Fibroblast of skin of back (primary cell): ENCODE results near the gene FSCB. TPM values are rescaled to one million over a fixed set of nuclear protein-coding genes. Genes with fewer than 3 reads are reported as not detected.
"Not testable (repeated sequence)": the region's sequence is repeated elsewhere in the genome, so short reads cannot be mapped to it uniquely, and the experiment has no call there.

ENCODE experiments used
- DNase-seq: peaks from one replicate; pipeline ENCODE4 v3.0.0-alpha.2; 2013
- polyA plus RNA-seq, 2 experiments: library from polyadenylated mRNA; unstranded; fragments of 120-200 nt; gene quantifications; one replicate each; pipeline ENCODE4 v1.2.1, GENCODE V29; 2013; ENCODE audit not compliant: insufficient read length in 2 of 2

FSCB gene
- polyA plus RNA-seq (2013, experiment 1 of 2; ENCODE audit: insufficient read length): not detected
- not detected for polyA plus RNA-seq (2013, experiment 2 of 2; ENCODE audit: insufficient read length)

DNA sequence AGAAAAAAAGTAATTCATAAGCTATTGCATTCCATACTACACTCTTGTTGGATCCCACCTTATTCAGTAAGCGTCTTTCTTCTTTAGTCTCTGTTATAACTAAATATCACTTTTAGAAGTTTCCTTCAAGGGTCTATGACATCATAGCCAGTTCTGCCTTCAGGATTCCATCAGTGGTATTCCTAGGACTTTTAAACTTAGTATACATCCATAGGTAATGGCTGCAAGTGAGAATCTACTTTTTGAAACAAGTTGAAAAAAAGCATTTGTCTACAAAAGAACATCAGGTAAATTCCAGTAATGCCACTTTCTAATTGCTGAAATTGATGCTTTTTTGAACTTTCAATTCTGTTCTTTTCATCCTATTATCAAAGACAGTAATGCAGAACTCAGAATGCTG is at the start of gene FSCB:
Gene FSCB (minus strand): TSS at position 101 of the 400 bp plus-strand sequence. CDS start 296 bp downstream, outside the sequence.
- DNase-seq: no peak

DNA sequence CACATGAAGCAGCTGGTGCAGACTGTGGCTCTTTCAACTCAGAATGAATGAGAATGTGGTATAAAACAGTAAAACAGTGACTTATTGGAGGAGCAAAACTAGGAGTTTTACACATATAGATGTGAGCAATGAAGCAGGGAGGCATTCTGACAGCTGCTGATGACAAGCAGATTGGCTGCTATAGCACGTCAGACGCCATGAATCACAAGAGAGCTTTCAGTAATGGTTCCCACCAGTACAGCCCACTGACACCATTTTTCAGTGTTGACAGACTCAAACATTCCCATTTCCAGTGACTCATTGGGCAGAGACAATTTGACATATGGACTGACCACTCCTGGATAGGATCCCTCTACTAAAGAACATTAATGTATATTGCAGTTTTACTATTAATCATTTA is 24.6 kb upstream of the FSCB start:
- peak; percentile 3 for DNase-seq

GRCh38 chr14:44530475-44530874 is 23.4 kb upstream of the FSCB start:
- no peak for DNase-seq

GRCh38 chr14:44529026-44529425 is 21.9 kb upstream of the FSCB start:
- peak; percentile 2 for DNase-seq

GRCh38 chr14:44528180-44528579 is 21.1 kb upstream of the FSCB start:
- DNase-seq: no peak

GRCh38 chr14:44525237-44525636 is 18.2 kb upstream of the FSCB start:
- DNase-seq: no peak

DNA sequence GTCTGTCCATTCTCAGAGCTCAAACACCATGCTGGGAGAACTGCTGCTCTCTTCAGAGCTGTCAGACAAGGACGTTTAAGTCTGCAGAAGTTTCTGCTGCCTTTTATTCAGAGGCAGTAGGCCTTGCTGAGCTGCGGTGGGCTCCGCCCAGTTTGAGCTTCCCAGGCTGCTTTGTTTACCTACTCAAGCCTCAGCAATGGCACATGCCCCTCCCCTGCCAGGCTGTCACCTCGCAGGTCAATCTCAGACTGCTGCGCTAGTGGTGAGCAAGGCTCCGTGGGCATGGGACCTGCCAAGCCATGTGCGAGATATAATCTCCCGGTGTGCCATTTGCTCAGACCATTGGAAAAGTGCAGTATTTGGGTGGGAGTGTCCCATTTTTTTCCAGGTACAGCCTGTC is 8.6 kb upstream of the FSCB start:
- not testable (repeated sequence) for DNase-seq

DNA sequence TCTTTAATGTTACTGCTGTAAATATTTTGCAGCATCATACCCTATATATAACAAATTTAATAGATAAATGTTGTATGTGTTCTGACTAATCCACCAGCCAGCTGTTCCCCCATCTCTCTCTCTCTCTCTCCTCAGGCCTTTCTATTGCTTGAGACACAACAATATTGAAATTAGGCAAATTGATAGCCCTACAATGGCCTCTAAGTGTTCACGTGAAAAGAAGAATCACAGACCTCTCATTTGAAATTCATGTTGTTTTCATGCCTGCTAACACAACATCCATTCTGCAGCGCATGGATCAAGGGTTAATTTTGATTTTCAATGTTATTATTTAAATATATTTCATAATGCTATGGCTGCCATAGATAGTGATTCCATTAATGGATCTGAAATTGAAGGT is 1.8 kb upstream of the FSCB start:
- DNase-seq: no peak

DNA sequence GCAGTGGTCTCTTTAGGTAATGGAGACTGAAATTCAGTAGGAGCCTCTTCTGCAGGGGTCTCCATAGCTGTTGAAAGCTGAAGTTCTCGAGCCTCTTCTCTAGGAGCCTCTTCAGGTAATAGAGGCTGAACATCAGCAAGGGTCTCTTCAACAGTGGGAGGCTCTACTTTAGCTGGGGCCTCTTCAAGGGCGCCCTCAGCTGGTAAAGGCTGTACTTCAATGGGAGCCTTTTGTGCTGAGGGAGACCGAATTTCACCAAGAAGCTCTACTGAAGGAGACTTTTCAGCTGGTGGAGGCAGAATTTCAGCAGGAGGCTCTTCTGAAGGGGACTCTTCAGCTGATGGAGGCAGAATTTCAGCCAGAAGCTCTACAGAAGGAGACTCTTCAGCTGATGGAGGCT is 1.5 kb downstream of the FSCB start:
- DNase-seq: no peak

DNA sequence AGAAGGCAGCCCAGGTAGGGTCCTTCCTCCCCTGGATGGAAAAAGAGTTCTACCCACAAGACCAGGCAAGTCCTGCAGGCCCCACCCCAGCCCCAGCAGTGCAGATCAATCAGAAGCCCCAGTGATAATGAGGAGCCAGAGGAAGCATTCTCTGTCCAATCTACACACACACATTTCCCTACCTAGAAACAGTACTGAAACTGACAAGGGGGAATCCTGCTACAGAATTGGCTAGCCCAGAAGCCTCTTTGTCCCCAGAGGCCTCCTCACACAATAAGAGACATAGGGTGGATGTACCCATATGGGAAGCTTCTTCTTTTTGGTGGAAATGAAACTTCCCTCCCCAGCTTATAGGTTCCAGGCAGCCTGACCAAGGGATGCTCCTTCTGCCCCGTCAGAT is 9.9 kb downstream of the FSCB start:
- no peak for DNase-seq

GRCh38 chr14:44494137-44494536 is 12.9 kb downstream of the FSCB start:
- DNase-seq: no peak

- DNase-seq: peak; percentile 6
Measured at GRCh38 chr14:44490966-44491365, 16.1 kb downstream of the FSCB start.

- no peak for DNase-seq
Measured at GRCh38 chr14:44477953-44478352, 29.1 kb downstream of the FSCB start.

DNA sequence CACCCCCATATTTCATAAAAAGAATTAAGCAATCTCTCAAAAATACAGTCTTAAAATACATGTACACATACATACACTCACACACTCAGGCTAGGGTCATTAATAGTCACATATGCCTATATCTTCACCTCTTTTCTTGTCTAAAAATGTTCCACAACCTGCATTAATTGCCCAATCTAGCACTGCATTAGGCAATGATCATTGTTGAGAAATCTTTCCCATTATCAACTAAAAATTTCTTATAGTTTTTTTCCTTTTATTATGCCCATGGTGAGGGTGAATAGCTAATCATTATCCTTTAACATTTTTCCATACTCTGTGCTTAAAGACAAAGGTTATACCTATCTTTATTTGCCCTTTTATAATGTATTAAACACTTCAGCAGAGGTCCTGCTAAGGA is 38.3 kb downstream of the FSCB start:
- no peak for DNase-seq

DNA sequence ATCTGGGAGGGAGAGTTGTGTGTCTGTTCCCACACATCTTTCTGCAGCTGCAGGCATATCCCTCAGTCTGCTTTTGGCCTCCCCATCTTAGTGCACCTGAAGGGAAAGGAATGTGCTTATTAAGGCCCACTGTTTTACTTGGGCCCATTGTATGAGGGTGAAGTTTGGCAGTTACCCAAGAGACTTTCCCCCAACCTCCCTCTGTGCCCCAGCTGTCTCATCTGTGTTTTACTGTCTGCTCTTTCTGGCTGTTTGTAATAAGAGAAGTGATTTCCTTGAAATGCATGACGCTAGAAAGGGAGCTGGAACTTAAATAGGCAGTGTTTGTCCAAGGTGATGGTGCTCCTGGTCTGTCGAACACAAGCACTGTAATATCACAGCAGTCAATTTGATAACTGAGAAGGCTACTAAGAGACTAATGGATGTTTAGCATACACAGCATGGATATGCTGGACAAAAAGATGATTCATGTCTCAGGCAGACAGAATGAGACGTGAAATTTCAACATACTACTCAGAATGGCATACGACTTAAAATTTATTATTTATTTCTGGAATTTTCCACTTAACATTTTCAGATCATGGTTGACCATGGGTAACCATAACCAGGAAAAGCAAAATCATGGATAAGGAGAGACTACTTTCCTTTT is 43.6 kb downstream of the FSCB start:
- DNase-seq: no peak

DNA sequence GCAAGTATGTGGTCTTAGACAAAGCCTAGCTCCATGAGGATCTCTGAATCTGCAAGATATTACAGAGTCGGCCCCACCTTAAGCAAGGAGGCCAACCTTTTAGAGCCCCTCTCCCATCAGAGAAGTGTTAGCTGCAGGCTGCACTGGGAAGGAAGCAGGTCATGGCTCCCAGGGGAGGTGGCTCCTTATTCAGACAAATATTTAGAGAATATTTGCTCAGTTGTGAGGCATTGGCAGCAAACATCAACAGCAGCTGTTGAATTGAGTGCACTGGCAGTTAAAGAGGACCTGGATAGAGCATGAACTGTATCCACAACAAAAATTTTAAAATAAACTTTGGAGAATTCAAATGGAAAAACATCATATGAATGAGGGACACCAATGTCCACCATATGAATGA is 44.7 kb downstream of the FSCB start:
- no peak for DNase-seq

- no peak for DNase-seq
Measured at GRCh38 chr14:44461811-44462210, 45.3 kb downstream of the FSCB start.
